NCI-H2227 (cell line): ENCODE results near the gene EBLN2.

Experiments
- DNase-seq: peaks from one replicate; lab custom pipeline; 2025; ENCODE audit not compliant: unreplicated experiment; lab: John Stamatoyannopoulos, UW

The EBLN2 gene

DNA sequence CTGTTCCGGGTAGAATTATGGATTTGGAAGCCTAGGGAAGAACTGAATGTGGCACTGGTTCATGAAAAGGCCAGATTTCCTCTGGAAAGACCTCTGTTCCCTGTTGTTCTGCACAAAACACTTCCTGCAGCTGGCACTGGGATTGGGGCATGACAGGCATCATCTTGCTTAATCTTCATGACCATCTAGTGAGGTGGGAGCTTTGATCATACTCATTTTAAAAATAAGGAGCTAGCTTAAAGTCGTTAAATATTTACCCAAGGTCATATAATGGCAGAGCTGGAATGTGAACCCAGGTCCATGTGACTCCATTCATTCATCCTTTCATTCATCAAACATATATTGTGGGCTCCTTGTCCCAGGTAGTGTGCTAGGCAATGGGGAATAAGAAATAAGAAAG lies 40.4 kb downstream of the EBLN2 start:
- no peak for DNase-seq

DNA sequence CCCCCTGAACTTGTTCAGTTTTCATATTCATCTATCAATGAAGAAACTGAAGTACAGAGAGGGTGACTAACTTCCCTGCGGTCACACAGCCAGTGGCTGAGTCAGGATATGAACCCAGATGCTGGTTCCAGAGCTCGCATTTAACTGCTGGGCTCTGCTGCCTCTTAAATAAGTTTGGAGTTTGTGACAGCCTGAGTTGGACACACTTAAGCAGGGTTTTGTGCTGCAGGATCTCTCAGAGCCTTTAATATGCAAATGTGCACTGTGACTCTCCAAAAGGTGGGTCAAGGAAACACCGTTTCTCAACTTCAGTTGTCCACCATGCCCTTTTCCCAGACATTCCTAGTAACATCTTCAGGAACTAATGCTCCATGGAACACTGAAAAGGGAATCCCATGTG lies 45.8 kb downstream of the EBLN2 start:
- DNase-seq, result no peak

DNA sequence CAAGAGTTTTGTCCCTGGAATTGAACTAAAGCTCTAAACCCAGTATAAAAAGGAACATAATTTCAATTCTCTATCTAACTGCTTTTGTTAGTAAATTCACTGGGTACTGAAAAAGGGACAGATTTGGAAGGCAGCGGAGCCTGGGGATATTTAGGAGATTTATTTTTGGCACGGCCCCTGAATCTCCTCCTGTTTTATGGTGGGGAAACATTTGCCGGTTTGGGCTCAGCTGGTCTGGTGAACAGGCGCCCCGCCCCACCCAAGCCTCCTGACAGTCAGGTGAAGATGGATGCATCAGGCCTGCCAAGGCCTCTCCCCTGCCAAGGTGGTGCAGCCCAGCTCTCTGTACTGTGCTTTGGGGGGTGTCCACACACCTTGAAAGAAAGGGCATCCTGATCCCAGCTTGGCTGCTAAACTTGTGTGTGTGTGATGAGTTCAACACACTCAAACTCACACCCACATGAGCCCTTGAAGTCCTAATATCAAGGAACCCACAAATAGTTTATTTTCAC lies 46.3 kb downstream of the EBLN2 start:
- no peak for DNase-seq

DNA sequence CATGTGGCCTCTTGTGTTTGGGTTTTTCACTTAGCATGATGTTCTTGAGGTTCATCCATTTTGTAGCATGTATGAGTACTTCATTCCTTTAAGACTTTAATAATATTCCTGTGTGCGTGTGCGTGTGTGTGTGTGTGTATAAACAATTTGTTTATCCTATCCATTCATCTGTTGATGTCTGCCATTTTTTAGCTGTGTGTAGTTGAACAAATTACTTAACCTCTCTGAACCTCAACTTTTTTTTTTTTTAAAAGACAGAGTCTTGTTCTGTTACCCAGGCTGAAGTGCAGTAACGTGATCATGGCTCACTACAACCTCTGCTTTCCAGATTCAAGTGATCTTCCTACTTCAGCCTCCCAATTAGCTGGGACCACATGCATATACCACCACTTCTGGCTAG lies 47.3 kb downstream of the EBLN2 start:
- DNase-seq, result no peak

DNA sequence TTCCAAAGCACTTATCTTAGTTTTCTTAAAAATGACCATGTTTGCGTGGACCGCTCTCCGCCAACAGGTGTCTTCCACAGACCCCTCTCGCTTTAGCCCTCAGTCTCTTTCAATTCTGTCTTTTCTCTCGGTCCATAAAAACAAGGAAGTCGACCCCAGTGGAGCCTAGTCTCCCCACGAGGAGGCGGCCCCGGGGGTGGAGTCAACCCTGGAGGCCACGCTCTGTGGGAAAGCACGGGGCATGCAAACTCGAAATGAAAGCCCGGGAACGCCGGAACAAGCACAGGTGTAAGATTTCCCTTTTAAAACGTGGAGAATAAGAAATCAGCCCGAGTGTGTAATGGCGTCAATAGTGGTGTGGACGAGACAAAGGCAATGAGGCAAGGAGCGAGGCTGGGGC lies 49.1 kb downstream of the EBLN2 start:
- no peak for DNase-seq
